ENCODE measurements around the gene CCNY.

DNA sequence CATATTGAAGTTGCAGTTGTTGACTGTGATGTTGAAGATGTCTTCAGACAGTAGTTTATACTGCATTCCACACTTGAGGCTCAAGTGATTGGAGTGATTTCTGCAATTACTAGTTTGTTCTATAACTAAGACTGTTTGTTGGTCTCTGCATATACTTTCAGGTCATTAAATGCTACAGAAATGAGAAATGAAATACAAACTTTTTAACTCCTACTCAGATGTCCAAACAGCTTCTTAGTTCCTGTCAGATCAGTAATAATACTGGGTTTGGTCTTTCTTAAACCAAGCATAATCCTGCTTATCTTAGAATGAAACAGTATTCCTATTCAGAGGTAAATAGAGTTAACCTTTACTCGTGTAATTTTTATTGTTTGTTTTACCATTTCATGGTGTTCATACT is 115.9 kb downstream of the CCNY start:
- TF ChIP-seq, protein P1, sequence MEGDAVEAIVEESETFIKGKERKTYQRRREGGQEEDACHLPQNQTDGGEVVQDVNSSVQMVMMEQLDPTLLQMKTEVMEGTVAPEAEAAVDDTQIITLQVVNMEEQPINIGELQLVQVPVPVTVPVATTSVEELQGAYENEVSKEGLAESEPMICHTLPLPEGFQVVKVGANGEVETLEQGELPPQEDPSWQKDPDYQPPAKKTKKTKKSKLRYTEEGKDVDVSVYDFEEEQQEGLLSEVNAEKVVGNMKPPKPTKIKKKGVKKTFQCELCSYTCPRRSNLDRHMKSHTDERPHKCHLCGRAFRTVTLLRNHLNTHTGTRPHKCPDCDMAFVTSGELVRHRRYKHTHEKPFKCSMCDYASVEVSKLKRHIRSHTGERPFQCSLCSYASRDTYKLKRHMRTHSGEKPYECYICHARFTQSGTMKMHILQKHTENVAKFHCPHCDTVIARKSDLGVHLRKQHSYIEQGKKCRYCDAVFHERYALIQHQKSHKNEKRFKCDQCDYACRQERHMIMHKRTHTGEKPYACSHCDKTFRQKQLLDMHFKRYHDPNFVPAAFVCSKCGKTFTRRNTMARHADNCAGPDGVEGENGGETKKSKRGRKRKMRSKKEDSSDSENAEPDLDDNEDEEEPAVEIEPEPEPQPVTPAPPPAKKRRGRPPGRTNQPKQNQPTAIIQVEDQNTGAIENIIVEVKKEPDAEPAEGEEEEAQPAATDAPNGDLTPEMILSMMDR (IDR thresholded peaks at IDR 0.05), result no peak
- no peak for TF ChIP-seq POLR2A (IDR thresholded peaks at IDR 0.05)
- no peak for TF ChIP-seq POLR2AphosphoS5 (IDR thresholded peaks at IDR 0.05)
- no peak for TF ChIP-seq EP300 (IDR thresholded peaks at IDR 0.05)
